GM12872 (cell line): Measurements from ENCODE around the gene CUEDC2.

Experiments
- CTCF ChIP-seq: IDR thresholded peaks from 3 replicates; pipeline ENCODE4 v1.5.1; 2011; ENCODE audit warnings: low read depth, mild to moderate bottlenecking, low read length, moderate library complexity; ENCODE audit not compliant: insufficient read depth

The CUEDC2 gene

GRCh38 chr10:102382871-102383270, 49.5 kb downstream of the CUEDC2 start:
- no peak for TF ChIP-seq CTCF

- no peak for TF ChIP-seq CTCF
These were observed 50.4 kb downstream of the CUEDC2 start for GRCh38 chr10:102381983-102382382.

- no peak for TF ChIP-seq CTCF
These were observed 53.0 kb downstream of the CUEDC2 start for GRCh38 chr10:102379383-102379782.

GRCh38 chr10:102376901-102377300, 55.5 kb downstream of the CUEDC2 start:
- TF ChIP-seq CTCF = no peak

- TF ChIP-seq CTCF = no peak
These were observed 56.5 kb downstream of the CUEDC2 start for GRCh38 chr10:102375867-102376266.

- TF ChIP-seq CTCF = no peak
These were observed 57.1 kb downstream of the CUEDC2 start for GRCh38 chr10:102375250-102375649.
